Naive thymus-derived CD4-positive, alpha-beta T cell (primary cell): ENCODE measurements around the gene SCN8A. TPM values are rescaled to one million over a fixed set of nuclear protein-coding genes. Genes with fewer than 3 reads are reported as not detected.

Experiments used
- ATAC-seq: fragments of 150-1000 bp; cut with Tn5 transposase; 2 replicates; pipeline ENCODE4 v1.10.0; 2021; ENCODE audit warnings: mild to moderate bottlenecking, moderate library complexity
- CTCF ChIA-PET: fragments of 350-600 bp; sonication (Branson Sonifier 250); formaldehyde crosslinking; loops from one replicate; lab custom pipeline; 2021; ENCODE audit warnings: antibody characterized with exemption; lab: Charles Lee
- POLR2A ChIA-PET: fragments of 350-600 bp; sonication (Branson Sonifier 250); formaldehyde crosslinking; loops from one replicate; lab custom pipeline; 2021; ENCODE audit warnings: antibody characterized with exemption, inconsistent platforms; lab: Charles Lee
- DNase-seq, 9 donors: peaks; one replicate each; pipeline versions ENCODE4 v3.0.0 to v3.0.0-alpha.2; 2020 to 2022; ENCODE audit warnings: mixed read lengths in 1 of 9
- H3K27ac ChIP-seq: one replicate; pipeline ENCODE4 v1.7.0; 2013; ENCODE audit warnings: mild to moderate bottlenecking, low read depth, low read length, moderate library complexity
- H3K27me3 ChIP-seq, 2 donors: one replicate each; pipeline ENCODE4 v1.7.0; 2013; ENCODE audit warnings: low read length in 2 of 2, mild to moderate bottlenecking in 2 of 2, moderate library complexity in 2 of 2; ENCODE audit not compliant: control insufficient read depth in 2 of 2, insufficient read depth in 2 of 2
- H3K36me3 ChIP-seq, 3 experiments: 1 replicate in 2 of 3; 2 replicates in 1 of 3; pipeline ENCODE4 v1.7.0; 2013; ENCODE audit warnings: low read length in 3 of 3, mild to moderate bottlenecking in 3 of 3, moderate library complexity in 1 of 3; ENCODE audit not compliant: insufficient read depth in 3 of 3, control insufficient read depth in 2 of 3
- H3K4me1 ChIP-seq, 2 donors: one replicate each; pipeline ENCODE4 v1.7.0; 2013; ENCODE audit warnings: low read length in 2 of 2, mild to moderate bottlenecking in 2 of 2, moderate library complexity in 1 of 2; ENCODE audit not compliant: control insufficient read depth in 2 of 2, insufficient read depth in 2 of 2
- H3K4me3 ChIP-seq: 2 replicates; pipeline ENCODE4 v1.7.0; 2013; ENCODE audit warnings: mild to moderate bottlenecking, low read length
- H3K9me3 ChIP-seq, 3 experiments: 1 replicate in 2 of 3; 2 replicates in 1 of 3; pipeline ENCODE4 v1.7.0; 2013; ENCODE audit warnings: low read length in 3 of 3; ENCODE audit not compliant: control insufficient read depth in 2 of 3
- H3K27ac Mint-ChIP-seq, 9 donors: one replicate each; pipeline ENCODE4 v1.8.0; 2020 to 2022; ENCODE audit warnings: mixed read lengths in 9 of 9, mild to moderate bottlenecking in 8 of 9, moderate library complexity in 5 of 9, inconsistent platforms in 2 of 9
- H3K27me3 Mint-ChIP-seq, 5 donors: one replicate each; pipeline ENCODE4 v1.8.0; 2021 to 2022; ENCODE audit warnings: mixed read lengths in 5 of 5, mild to moderate bottlenecking in 1 of 5
- H3K36me3 Mint-ChIP-seq, 5 donors: one replicate each; pipeline ENCODE4 v1.8.0; 2020 to 2022; ENCODE audit warnings: mixed read lengths in 5 of 5, mild to moderate bottlenecking in 3 of 5, inconsistent platforms in 1 of 5
- H3K4me1 Mint-ChIP-seq, 7 donors: one replicate each; pipeline ENCODE4 v1.8.0; 2020 to 2022; ENCODE audit warnings: mixed read lengths in 7 of 7, mild to moderate bottlenecking in 3 of 7, inconsistent platforms in 1 of 7
- H3K4me3 Mint-ChIP-seq, 10 donors: one replicate each; pipeline ENCODE4 v1.8.0; 2020 to 2022; ENCODE audit warnings: mild to moderate bottlenecking in 10 of 10, mixed read lengths in 10 of 10, moderate library complexity in 6 of 10, inconsistent platforms in 2 of 10
- H3K9me3 Mint-ChIP-seq, 11 donors: one replicate each; pipeline ENCODE4 v1.8.0; 2020 to 2022; ENCODE audit warnings: mixed read lengths in 11 of 11, mild to moderate bottlenecking in 4 of 11, inconsistent platforms in 1 of 11, moderate library complexity in 1 of 11
- intact Hi-C, 2 donors: fragments of 100-400 bp; cut with micrococcal nuclease; formaldehyde crosslinking; loops; one replicate each; pipeline ENCODE4 v1.15.1; 2023
- polyA plus RNA-seq, 2 donors: library from polyadenylated mRNA; unstranded; fragments of 300-500 nt; fragmentation: Illumina TruSeq; gene quantifications; one replicate each; pipeline ENCODE4 v1.2.3, GENCODE V29; 2021
- total RNA-seq, 6 experiments: library from RNA in 5 of 6; stranded (reverse) in 5 of 6; gene quantifications; 1 replicate in 5 of 6; 2 replicates in 1 of 6; pipeline ENCODE4 v1.2.3 and lab custom pipeline; 2021 to 2026

SCN8A gene
- total and polyA plus RNA-seq, 7 experiments from 2014 or later = 0.01 to 1.1 (median 0.33) TPM

DNA sequence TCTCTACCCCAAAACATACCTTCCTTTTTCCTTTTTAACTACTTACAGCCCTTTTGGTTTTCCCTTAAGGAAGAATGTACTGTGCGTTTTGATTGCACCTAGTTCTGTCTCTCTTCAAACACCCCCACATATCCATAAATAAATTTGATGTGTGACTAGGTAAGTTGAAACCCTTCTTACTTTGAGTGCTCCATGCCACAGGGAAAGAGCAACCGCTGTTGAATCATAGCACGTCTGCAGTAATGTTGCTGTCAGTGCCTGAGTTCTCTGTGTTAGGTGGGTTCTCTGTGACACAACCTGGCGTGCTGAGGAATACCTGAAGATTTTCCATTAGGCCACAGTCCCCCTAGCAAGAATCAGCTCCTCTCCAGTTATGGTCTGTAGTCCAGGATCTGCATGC is 155.4 kb downstream of the SCN8A start:
- H3K27ac ChIP-seq = no peak overlapping the region
- H3K36me3 ChIP-seq = no peaks in the 10 kb centered on the region
- Mint-ChIP-seq H3K9me3 (peaks cover under 1 to 21% (median 13%) of the 10 kb centered on the region in 11 donors), H3K27ac (peak overlapping the region in 1 of 9 donors; percentile 16), H3K4me3 (no peak overlapping the region), H3K36me3 (peaks cover 0 to 16% (median 6%) of the 10 kb centered on the region in 5 donors), H3K4me1 (no peaks in the 10 kb centered on the region), H3K27me3 (peaks cover 17 to 33% (median 25%) of the 10 kb centered on the region in 5 donors)
- H3K4me3 ChIP-seq = no peak overlapping the region
- no peaks in the 10 kb centered on the region for H3K27me3 ChIP-seq
- H3K4me1 ChIP-seq = no peaks in the 10 kb centered on the region
- ATAC-seq = no peak
- intact Hi-C loops = no loop called here
- ChIA-PET CTCF (no interaction called here), POLR2A (no interaction called here)
- no peak for DNase-seq
- no peaks in the 10 kb centered on the region for H3K9me3 ChIP-seq

- ATAC-seq = no peak
- H3K27ac Mint-ChIP-seq = no peak overlapping the region
- CTCF ChIA-PET = interaction anchor here (0.6 kb wide), 1 partner anchor 347 kb away, joined by 3 read pairs; no protein-coding TSS in a partner anchor
These were observed 157.2 kb downstream of the SCN8A start for GRCh38 chr12:51748235-51748634.

GRCh38 chr12:51749206-51749985 is 158.4 kb downstream of the SCN8A start:
- no peak for DNase-seq
- H3K4me3 Mint-ChIP-seq = no peak overlapping the region
- no peaks in the 10 kb centered on the region for H3K27me3 ChIP-seq
- POLR2A ChIA-PET = no interaction called here
- no peaks in the 10 kb centered on the region for H3K36me3 Mint-ChIP-seq
- intact Hi-C loops = no loop called here
- peaks cover 7 to 30% (median 9%) of the 10 kb centered on the region in 5 donors for H3K27me3 Mint-ChIP-seq
- no peaks in the 10 kb centered on the region for H3K36me3 ChIP-seq
- peaks cover 0 to 2% (median 0%) of the 10 kb centered on the region in 11 donors for H3K9me3 Mint-ChIP-seq
- no peak for ATAC-seq
- H3K9me3 ChIP-seq = no peaks in the 10 kb centered on the region
- no peaks in the 10 kb centered on the region for H3K4me1 ChIP-seq
- no peak overlapping the region for H3K4me3 ChIP-seq
- CTCF ChIA-PET = no interaction called here
- H3K4me1 Mint-ChIP-seq = no peaks in the 10 kb centered on the region
- no peak overlapping the region for H3K27ac Mint-ChIP-seq
- no peak overlapping the region for H3K27ac ChIP-seq

More at GRCh38 chr12:51748235-51748634, 157.2 kb downstream of the SCN8A start:
- Histone ChIP-seq H3K27me3 (no peaks in the 10 kb centered on the region), H3K4me1 (no peaks in the 10 kb centered on the region), H3K4me3 (no peak overlapping the region), H3K27ac (no peak overlapping the region), H3K9me3 (no peaks in the 10 kb centered on the region), H3K36me3 (no peaks in the 10 kb centered on the region)
- Mint-ChIP-seq H3K4me1 (no peaks in the 10 kb centered on the region), H3K27me3 (peaks cover 6 to 25% (median 14%) of the 10 kb centered on the region in 5 donors), H3K4me3 (no peak overlapping the region), H3K9me3 (peaks cover 0 to 2% (median 0%) of the 10 kb centered on the region in 11 donors), H3K36me3 (peaks cover 0 to under 1% (median 0%) of the 10 kb centered on the region in 5 donors)
- no peak for DNase-seq
- intact Hi-C loops = no loop called here
- POLR2A ChIA-PET = no interaction called here

- H3K36me3 Mint-ChIP-seq = no peaks in the 10 kb centered on the region
- H3K9me3 ChIP-seq = no peaks in the 10 kb centered on the region
- H3K27me3 ChIP-seq = no peaks in the 10 kb centered on the region
- intact Hi-C loops = no loop called here
- no peaks in the 10 kb centered on the region for H3K4me1 ChIP-seq
- ATAC-seq (no peak), DNase-seq (no peak)
- no peak overlapping the region for H3K4me3 ChIP-seq
- peaks cover 7 to 35% (median 8%) of the 10 kb centered on the region in 5 donors for H3K27me3 Mint-ChIP-seq
- POLR2A ChIA-PET = no interaction called here
- CTCF ChIA-PET = no interaction called here
- no peaks in the 10 kb centered on the region for H3K9me3 Mint-ChIP-seq
- H3K27ac ChIP-seq = no peak overlapping the region
- H3K4me3 Mint-ChIP-seq = no peak overlapping the region
- H3K36me3 ChIP-seq = no peaks in the 10 kb centered on the region
- no peaks in the 10 kb centered on the region for H3K4me1 Mint-ChIP-seq
- no peak overlapping the region for H3K27ac Mint-ChIP-seq
These were observed 158.9 kb downstream of the SCN8A start for GRCh38 chr12:51749986-51750317.

DNA sequence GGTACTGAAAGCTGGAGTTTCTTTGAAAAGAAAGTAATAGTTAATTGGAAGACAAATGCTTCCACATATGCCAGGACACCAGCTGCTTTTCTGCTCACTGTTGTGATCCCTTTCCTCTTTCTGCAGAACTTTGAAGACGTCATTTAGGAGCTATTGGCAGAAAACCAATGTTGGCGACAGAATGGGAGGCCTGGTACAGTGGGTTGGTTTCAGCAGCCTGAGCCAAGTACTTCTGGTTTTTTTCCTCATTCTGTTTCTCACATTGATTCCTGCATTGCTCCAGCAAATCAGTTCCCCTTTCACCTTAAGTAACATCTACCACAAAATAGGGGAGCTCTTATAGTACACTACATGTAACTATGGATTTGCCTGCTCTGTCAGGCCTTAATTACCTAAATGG is 160.6 kb downstream of the SCN8A start:
- intact Hi-C loops = no loop called here
- no peaks in the 10 kb centered on the region for H3K9me3 Mint-ChIP-seq
- H3K9me3 ChIP-seq = no peaks in the 10 kb centered on the region
- H3K4me3 Mint-ChIP-seq = no peak overlapping the region
- H3K4me1 ChIP-seq = no peaks in the 10 kb centered on the region
- no peak overlapping the region for H3K27ac Mint-ChIP-seq
- ChIA-PET CTCF (no interaction called here), POLR2A (no interaction called here)
- no peak overlapping the region for H3K4me3 ChIP-seq
- no peaks in the 10 kb centered on the region for H3K36me3 ChIP-seq
- H3K36me3 Mint-ChIP-seq = no peaks in the 10 kb centered on the region
- no peak overlapping the region for H3K27ac ChIP-seq
- DNase-seq (no peak), ATAC-seq (no peak)
- no peaks in the 10 kb centered on the region for H3K27me3 ChIP-seq
- no peaks in the 10 kb centered on the region for H3K4me1 Mint-ChIP-seq
- H3K27me3 Mint-ChIP-seq = peaks cover 8 to 41% (median 17%) of the 10 kb centered on the region in 5 donors

- POLR2A ChIA-PET = no interaction called here
- no peaks in the 10 kb centered on the region for H3K4me1 Mint-ChIP-seq
- H3K36me3 ChIP-seq = no peaks in the 10 kb centered on the region
- H3K4me1 ChIP-seq = no peaks in the 10 kb centered on the region
- DNase-seq = no peak
- no peak for ATAC-seq
- no peak overlapping the region for H3K27ac ChIP-seq
- peaks cover 8 to 38% (median 20%) of the 10 kb centered on the region in 5 donors for H3K27me3 Mint-ChIP-seq
- no peak overlapping the region for H3K4me3 ChIP-seq
- no peaks in the 10 kb centered on the region for H3K27me3 ChIP-seq
- H3K9me3 Mint-ChIP-seq = no peaks in the 10 kb centered on the region
- H3K9me3 ChIP-seq = no peaks in the 10 kb centered on the region
- intact Hi-C loops = no loop called here
- CTCF ChIA-PET = no interaction called here
- no peaks in the 10 kb centered on the region for H3K36me3 Mint-ChIP-seq
- no peak overlapping the region for H3K27ac Mint-ChIP-seq
- H3K4me3 Mint-ChIP-seq = no peak overlapping the region
These were observed 161.3 kb downstream of the SCN8A start for GRCh38 chr12:51752234-51752889.
